H1 (cell line): Measurements from ENCODE around the gene THADA. TPM values are rescaled to one million over a fixed set of nuclear protein-coding genes. Genes with fewer than 3 reads are reported as not detected.

Experiments used
- CTCF ChIA-PET: fragments of 300-600 bp; sonication (Branson Sonifier 250); formaldehyde crosslinking; loops from one replicate; lab custom pipeline; 2021; ENCODE audit not compliant: partially characterized antibody; lab: Charles Lee
- POLR2A ChIA-PET: fragments of 300-600 bp; sonication (Branson Sonifier 250); formaldehyde crosslinking; loops from one replicate; lab custom pipeline; 2021; ENCODE audit warnings: inconsistent platforms; ENCODE audit not compliant: partially characterized antibody; lab: Charles Lee
- DNase-seq, 2 experiments: peaks; one replicate each; pipeline versions ENCODE4 v3.0.0 to v3.0.0-alpha.2; 2010 to 2022; ENCODE audit warnings: low spot score in 2 of 2, low read depth in 1 of 2, mixed read lengths in 1 of 2
- FAIRE-seq: peaks from 2 replicates; lab custom pipeline; 2011; peaks lifted over from hg19 to GRCh38; lab: Jason Lieb, UNC
- H2AFZ ChIP-seq: 2 replicates; pipeline ENCODE4 v1.8.1; 2012; ENCODE audit warnings: low read length, inconsistent platforms
- H2AK5ac ChIP-seq: 2 replicates; pipeline ENCODE4 v1.6.1; 2013; ENCODE audit warnings: low read depth, low read length
- H2BK120ac ChIP-seq: replicated peaks from 2 replicates; pipeline ENCODE3; 2013; ENCODE audit warnings: low read depth, low read length, inconsistent platforms
- H2BK12ac ChIP-seq: 2 replicates; pipeline ENCODE4 v1.6.1; 2013; ENCODE audit warnings: low read depth, low read length
- H2BK15ac ChIP-seq: 2 replicates; pipeline ENCODE4 v1.6.1; 2013; ENCODE audit warnings: low read length
- H2BK20ac ChIP-seq: 2 replicates; pipeline ENCODE4 v1.6.1; 2013; ENCODE audit warnings: low read length
- H2BK5ac ChIP-seq: 2 replicates; pipeline ENCODE4 v1.6.1; 2013; ENCODE audit warnings: low read depth, low read length
- H3K14ac ChIP-seq: 2 replicates; pipeline ENCODE4 v1.6.1; 2013; ENCODE audit warnings: inconsistent platforms; ENCODE audit not compliant: insufficient read length
- H3K18ac ChIP-seq: 2 replicates; pipeline ENCODE4 v1.6.1; 2013; ENCODE audit warnings: low read length; ENCODE audit errors: extremely low read depth
- H3K23ac ChIP-seq: 2 replicates; pipeline ENCODE4 v1.6.1; 2013; ENCODE audit warnings: inconsistent platforms; ENCODE audit not compliant: insufficient read length
- H3K23me2 ChIP-seq: 2 replicates; pipeline ENCODE4 v1.6.1; 2013; ENCODE audit warnings: low read depth, low read length
- H3K27ac ChIP-seq: 2 replicates; pipeline ENCODE4 v1.6.1; 2011; ENCODE audit warnings: low read depth, low read length, inconsistent platforms
- H3K27me3 ChIP-seq, 4 experiments: replicated peaks in 1 of 4; 1 replicate in 1 of 4; 2 replicates in 3 of 4; pipeline versions ENCODE4 v1.6.1 to v1.8.1; 2011 to 2013; ENCODE audit warnings: low read length in 3 of 4, mild to moderate bottlenecking in 3 of 4, inconsistent platforms in 2 of 4, mixed read lengths in 2 of 4, moderate library complexity in 1 of 4; ENCODE audit not compliant: control insufficient read depth in 3 of 4, insufficient read depth in 3 of 4; ENCODE audit errors: extremely low read depth in 1 of 4
- H3K36me3 ChIP-seq, 4 experiments: 2 replicates each; pipeline versions ENCODE4 v1.6.1 to v1.8.1; 2011 to 2013; ENCODE audit warnings: mild to moderate bottlenecking in 4 of 4, low read length in 3 of 4, moderate library complexity in 2 of 4, control low read depth in 1 of 4, inconsistent platforms in 1 of 4; ENCODE audit not compliant: insufficient read depth in 4 of 4, control insufficient read depth in 2 of 4
- H3K4ac ChIP-seq: replicated peaks from 2 replicates; pipeline ENCODE3; 2013; ENCODE audit warnings: low read length, low read depth, mixed read lengths, inconsistent platforms; ENCODE audit not compliant: insufficient read length
- H3K4me1 ChIP-seq, 4 experiments: replicated peaks in 1 of 4; 1 replicate in 1 of 4; 2 replicates in 3 of 4; pipeline versions ENCODE4 v1.6.1 to v1.8.1; 2011 to 2013; ENCODE audit warnings: low read length in 3 of 4, inconsistent platforms in 2 of 4, mixed read lengths in 1 of 4; ENCODE audit not compliant: insufficient read depth in 4 of 4, control insufficient read depth in 3 of 4
- H3K4me2 ChIP-seq, 2 experiments: 2 replicates each; pipeline versions ENCODE4 v1.6.1 to v1.8.1; 2011 to 2013; ENCODE audit warnings: low read depth in 2 of 2, low read length in 2 of 2, control low read depth in 1 of 2, inconsistent platforms in 1 of 2, mild to moderate bottlenecking in 1 of 2; ENCODE audit not compliant: insufficient read depth in 1 of 2
- H3K4me3 ChIP-seq, 4 experiments: fragments of 200-600, 300-600 bp in 1 of 4; sonication (generic), shearing (Covaris generic), sonication (Bioruptor Twin) in 1 of 4; 2 replicates each; pipeline versions ENCODE4 v1.5.1 to v1.8.1; 2011 to 2016; ENCODE audit warnings: low read length in 4 of 4, low read depth in 3 of 4, control low read depth in 2 of 4, inconsistent platforms in 2 of 4, mild to moderate bottlenecking in 2 of 4, mixed read lengths in 1 of 4, moderate library complexity in 1 of 4; ENCODE audit not compliant: insufficient read depth in 2 of 4; ENCODE audit errors: extremely low read depth in 1 of 4
- H3K56ac ChIP-seq: replicated peaks from 2 replicates; pipeline ENCODE3; 2013; ENCODE audit warnings: low read depth, mild to moderate bottlenecking, mixed read lengths, low read length, inconsistent platforms; ENCODE audit not compliant: insufficient read length
- H3K79me1 ChIP-seq: 2 replicates; pipeline ENCODE4 v1.6.1; 2013; ENCODE audit warnings: low read depth, low read length, control low read depth
- H3K79me2 ChIP-seq, 2 experiments: 2 replicates each; pipeline versions ENCODE4 v1.6.1 to v1.8.1; 2012 to 2013; ENCODE audit warnings: low read length in 2 of 2, mild to moderate bottlenecking in 2 of 2, inconsistent platforms in 1 of 2; ENCODE audit not compliant: insufficient read depth in 2 of 2, control insufficient read depth in 1 of 2
- H3K9ac ChIP-seq, 4 experiments: replicated peaks in 1 of 4; 1 replicate in 1 of 4; 2 replicates in 3 of 4; pipeline versions ENCODE4 v1.6.1 to v1.8.1; 2011 to 2013; ENCODE audit warnings: low read depth in 3 of 4, low read length in 3 of 4, control low read depth in 2 of 4, mild to moderate bottlenecking in 2 of 4, moderate library complexity in 2 of 4, inconsistent platforms in 1 of 4; ENCODE audit errors: extremely low read depth in 1 of 4
- H3K9me3 ChIP-seq, 2 experiments: 2 replicates each; pipeline versions ENCODE4 v1.6.1 to v1.8.1; 2012 to 2013; ENCODE audit warnings: mild to moderate bottlenecking in 2 of 2, moderate library complexity in 2 of 2, control low read depth in 1 of 2, inconsistent platforms in 1 of 2, low read depth in 1 of 2, low read length in 1 of 2, mixed read lengths in 1 of 2; ENCODE audit not compliant: insufficient read depth in 2 of 2
- H4K20me1 ChIP-seq, 2 experiments: replicated peaks in 1 of 2; 2 replicates each; pipeline versions ENCODE3 to v1.8.1; 2011 to 2013; ENCODE audit warnings: inconsistent platforms in 2 of 2, low read length in 2 of 2, mild to moderate bottlenecking in 1 of 2; ENCODE audit not compliant: insufficient read depth in 2 of 2, control insufficient read depth in 1 of 2
- H4K5ac ChIP-seq: 2 replicates; pipeline ENCODE4 v1.6.1; 2013; ENCODE audit warnings: low read length, low read depth, mixed read lengths, inconsistent platforms; ENCODE audit not compliant: insufficient read length
- H4K8ac ChIP-seq: 2 replicates; pipeline ENCODE4 v1.8.0; 2013; ENCODE audit warnings: mild to moderate bottlenecking, moderate library complexity, low read length, inconsistent platforms; ENCODE audit not compliant: insufficient read depth; ENCODE audit errors: extremely low read depth
- H4K91ac ChIP-seq: replicated peaks from 2 replicates; pipeline ENCODE3; 2013; ENCODE audit warnings: low read length, mixed read lengths, inconsistent platforms; ENCODE audit not compliant: insufficient read length
- EZH2 ChIP-seq: fragments of 200-600 bp; sonication (generic); IDR thresholded peaks from 2 replicates; pipeline ENCODE4 v1.7.1; 2012; ENCODE audit warnings: low read depth, mild to moderate bottlenecking, moderate library complexity, low read length, inconsistent platforms; ENCODE audit not compliant: severe bottlenecking
- GTF2F1 ChIP-seq: IDR thresholded peaks from 2 replicates; pipeline ENCODE4 v1.6.1; 2012; ENCODE audit warnings: low read depth, low read length, improper control_type of control experiment, borderline replicate concordance
- HDAC6 ChIP-seq: IDR thresholded peaks from one replicate; pipeline ENCODE4 v1.7.1; 2012; ENCODE audit warnings: low read depth, mild to moderate bottlenecking, inconsistent platforms, low read length, moderate library complexity
- RNF2 ChIP-seq: fragments of 200-900, 300-1000 bp; sonication (generic); IDR thresholded peaks from 2 replicates; pipeline ENCODE4 v1.7.1; 2016; ENCODE audit warnings: borderline replicate concordance, low read depth, mild to moderate bottlenecking, antibody characterized with exemption, low read length; ENCODE audit not compliant: poor library complexity, severe bottlenecking; ENCODE audit errors: missing control alignments
- SUZ12 ChIP-seq: fragments of 200-600 bp; sonication (generic); IDR thresholded peaks from 2 replicates; pipeline ENCODE4 v1.6.1; 2012; ENCODE audit warnings: mild to moderate bottlenecking, inconsistent platforms, low read length, moderate library complexity, mixed read lengths
- WGBS, 2 experiments: shearing (Covaris generic) in 1 of 2; methylation state at CpG; one replicate each; pipeline versions ENCODE4 v1.1.6 to v1.1.7; 2013 to 2015; ENCODE audit warnings: low lambda C conversion rate in 2 of 2, mixed read lengths in 2 of 2, inconsistent platforms in 1 of 2, low coverage in 1 of 2, missing lambda C conversion rate in 1 of 2; ENCODE audit not compliant: insufficient replicate concordance in 2 of 2, insufficient coverage in 1 of 2, insufficient read length in 1 of 2; ENCODE audit errors: extremely low coverage in 1 of 2, missing lambda C conversion rate in 1 of 2; 5-methylcytosine and 5-hydroxymethylcytosine counted together
- polyA plus RNA-seq, 7 experiments: library from polyadenylated mRNA; depleted of rRNA in 3 of 7; stranded (reverse) in 5 of 7; unstranded in 2 of 7; fragments of >200 nt in 5 of 7; fragments of 200-250 nt in 2 of 7; gene quantifications; 1 replicate in 5 of 7; 2 replicates in 1 of 7; 4 replicates in 1 of 7; pipeline versions ENCODE4 v1.2.1 to v1.2.3, GENCODE V29; 2011 to 2013; ENCODE audit warnings: missing spikeins in 2 of 7, mixed read lengths in 2 of 7
- total RNA-seq: library from RNA; stranded (reverse); fragmentation: NEBNext Ultra II Directional; extraction: Animal tissue kit (Norgen Biotek cat#: 25700); gene quantifications from 2 replicates; pipeline ENCODE4 v1.2.1, GENCODE V29; 2021

THADA gene
- total and polyA plus RNA-seq, 2 of the 8 experiments (the other 6 are each of a cell fraction or from before 2014, with no cell fraction given) = 22.4 to 26.8 TPM

DNA sequence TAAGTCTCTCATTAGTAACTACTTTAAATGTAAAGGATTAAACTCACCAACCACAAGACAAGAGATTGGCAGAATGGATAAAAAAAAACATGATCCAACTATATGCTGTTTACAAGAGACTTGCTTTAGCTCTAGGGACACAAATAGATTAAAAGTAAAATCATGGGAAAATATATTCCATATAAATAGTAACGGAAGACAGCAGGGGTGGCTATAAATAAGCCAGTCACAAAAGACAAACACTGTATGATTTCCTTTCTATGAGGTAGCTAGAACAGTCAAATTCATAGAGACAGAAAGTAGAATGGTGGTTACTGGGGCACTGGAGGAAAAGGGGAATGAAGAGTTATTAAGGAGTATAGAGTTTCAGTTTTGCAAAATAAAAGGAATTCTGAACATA lies 145.2 kb downstream of the THADA start:
- H3K23ac ChIP-seq = no peak overlapping the region
- no peak overlapping the region for H3K4ac ChIP-seq
- H4K20me1 ChIP-seq = no peaks in the 10 kb centered on the region
- H3K18ac ChIP-seq = no peak overlapping the region
- CTCF ChIA-PET = interaction anchor here (0.8 kb wide), 2 partner anchors 234 to 283 kb away, joined by 3 read pairs; no protein-coding TSS in a partner anchor
- H3K14ac ChIP-seq = no peak overlapping the region
- no peaks in the 10 kb centered on the region for H3K79me2 ChIP-seq
- no peak overlapping the region for H2AFZ ChIP-seq
- H3K4me2 ChIP-seq = no peak overlapping the region
- no peak overlapping the region for H3K56ac ChIP-seq
- H2BK20ac ChIP-seq = no peak overlapping the region
- no peak overlapping the region for H3K27ac ChIP-seq
- H2BK12ac ChIP-seq = no peak overlapping the region
- H3K4me3 ChIP-seq = no peak overlapping the region
- FAIRE-seq (no peak), DNase-seq (no peak)
- peaks cover 3 to 8% (median 5%) of the 10 kb centered on the region in 4 experiments; a peak in 4 of 7 replicates for H3K4me1 ChIP-seq
- H3K9ac ChIP-seq = no peak overlapping the region
- 85% methylated on average over 1 of the region's 1 CpG; no CpG with 5 or more reads in 1 of the 2 experiments for WGBS, 2 experiments
- H2BK120ac ChIP-seq = no peak overlapping the region
- no peak for TF ChIP-seq RNF2
- no peak for TF ChIP-seq SUZ12
- TF ChIP-seq EZH2 = no peak
- no peak for TF ChIP-seq HDAC6
- no peak for TF ChIP-seq GTF2F1
- POLR2A ChIA-PET = no interaction called here
- no peak overlapping the region for H4K91ac ChIP-seq
- H4K5ac ChIP-seq = no peak overlapping the region
- H2BK15ac ChIP-seq = no peak overlapping the region
- no peaks in the 10 kb centered on the region for H3K79me1 ChIP-seq
- no peak overlapping the region for H4K8ac ChIP-seq
- no peaks in the 10 kb centered on the region; the same call in 1 of the 2 replicates for H3K23me2 ChIP-seq
- no peaks in the 10 kb centered on the region for H3K36me3 ChIP-seq
- H3K27me3 ChIP-seq = no peaks in the 10 kb centered on the region
- H3K9me3 ChIP-seq = no peaks in the 10 kb centered on the region
- no peak overlapping the region for H2BK5ac ChIP-seq
- H2AK5ac ChIP-seq = no peak overlapping the region
